Spleen (tissue), 7 donors: Measurements from ENCODE around the gene NDUFA3.

Source experiments
- POLR2AphosphoS5 ChIP-seq, 3 donors: sonication (generic); formaldehyde crosslinking; IDR thresholded peaks; one replicate each; pipeline ENCODE4 v1.5.1; 2017; ENCODE audit warnings: antibody characterized with exemption in 3 of 3
- TF ChIP-seq, protein P1 (sequence below), 11 experiments: fragments of 200-600 bp in 7 of 11; fragments of 450-650 bp in 4 of 11; sonication (generic) in 4 of 11; IDR thresholded peaks in 8 of 11; conservative IDR thresholded peaks in 3 of 11; 1 replicate in 7 of 11; 2 replicates in 4 of 11; pipeline versions ENCODE4 v1.4.0 to v1.8.0; 2016 to 2021; ENCODE audit warnings: antibody characterized with exemption in 11 of 11, inconsistent platforms in 4 of 11, mild to moderate bottlenecking in 1 of 11
- donor health status: DM: no; HTN: no; CAD: no; lungs with moderate emphysema.
- donor health status: DM: no; HTN: no; CAD: no.
- donor health status: DM: no; HTN: no; CAD: no.

- TF ChIP-seq, protein P1, sequence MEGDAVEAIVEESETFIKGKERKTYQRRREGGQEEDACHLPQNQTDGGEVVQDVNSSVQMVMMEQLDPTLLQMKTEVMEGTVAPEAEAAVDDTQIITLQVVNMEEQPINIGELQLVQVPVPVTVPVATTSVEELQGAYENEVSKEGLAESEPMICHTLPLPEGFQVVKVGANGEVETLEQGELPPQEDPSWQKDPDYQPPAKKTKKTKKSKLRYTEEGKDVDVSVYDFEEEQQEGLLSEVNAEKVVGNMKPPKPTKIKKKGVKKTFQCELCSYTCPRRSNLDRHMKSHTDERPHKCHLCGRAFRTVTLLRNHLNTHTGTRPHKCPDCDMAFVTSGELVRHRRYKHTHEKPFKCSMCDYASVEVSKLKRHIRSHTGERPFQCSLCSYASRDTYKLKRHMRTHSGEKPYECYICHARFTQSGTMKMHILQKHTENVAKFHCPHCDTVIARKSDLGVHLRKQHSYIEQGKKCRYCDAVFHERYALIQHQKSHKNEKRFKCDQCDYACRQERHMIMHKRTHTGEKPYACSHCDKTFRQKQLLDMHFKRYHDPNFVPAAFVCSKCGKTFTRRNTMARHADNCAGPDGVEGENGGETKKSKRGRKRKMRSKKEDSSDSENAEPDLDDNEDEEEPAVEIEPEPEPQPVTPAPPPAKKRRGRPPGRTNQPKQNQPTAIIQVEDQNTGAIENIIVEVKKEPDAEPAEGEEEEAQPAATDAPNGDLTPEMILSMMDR (IDR thresholded peaks at IDR 0.05 in 8 of 11, conservative IDR thresholded peaks at IDR 0.05 in 3 of 11): no peak
- peak in 2 of 3 donors; percentile 3 to 55 for TF ChIP-seq POLR2AphosphoS5 (IDR thresholded peaks at IDR 0.05)
Observed at GRCh38 chr19:54152878-54153524, 50.3 kb downstream of the NDUFA3 start.
